Measurements from ENCODE around the gene RNF212B.

- TF ChIP-seq CTCF (IDR thresholded peaks at IDR 0.05) (no peak), POLR2A (IDR thresholded peaks at IDR 0.05) (no peak)
Measured at GRCh38 chr14:23242076-23242475, 4.3 kb downstream of the RNF212B start.
